Vagina (tissue), 2 donors: ENCODE measurements around the gene TSPAN6. TPM values are rescaled to one million over a fixed set of nuclear protein-coding genes. Genes with fewer than 3 reads are reported as not detected.

Experiments
- DNase-seq, 2 donors: peaks; one replicate each; pipeline ENCODE4 v3.0.0-alpha.2; 2017; ENCODE audit errors: extremely low spot score in 2 of 2
- H3K27ac ChIP-seq: fragments of 200-600 bp; sonication (generic); one replicate; pipeline ENCODE4 v1.5.1; 2019
- H3K27me3 ChIP-seq: fragments of 200-600 bp; sonication (generic); one replicate; pipeline ENCODE4 v1.5.1; 2019
- H3K36me3 ChIP-seq, 2 donors: fragments of 200-600 bp; sonication (generic); one replicate each; pipeline ENCODE4 v1.5.1; 2017 to 2019
- H3K4me1 ChIP-seq: fragments of 200-600 bp; sonication (generic); one replicate; pipeline ENCODE4 v1.5.1; 2019
- H3K4me3 ChIP-seq, 2 donors: fragments of 200-600 bp; sonication (generic); 1 replicate in 1 of 2; 2 replicates in 1 of 2; pipeline ENCODE4 v1.5.1; 2016 to 2019
- H3K9me3 ChIP-seq: fragments of 200-600 bp; sonication (generic); one replicate; pipeline ENCODE4 v1.5.1; 2019
- POLR2A ChIP-seq, 2 donors: fragments of 450-650 bp; IDR thresholded peaks; one replicate each; pipeline ENCODE4 v1.6.1; 2017; ENCODE audit warnings: antibody characterized with exemption in 2 of 2, mild to moderate bottlenecking in 2 of 2, moderate library complexity in 2 of 2
- POLR2AphosphoS5 ChIP-seq, 2 donors: sonication (generic); formaldehyde crosslinking; IDR thresholded peaks; one replicate each; pipeline ENCODE4 v1.9.0; 2017; ENCODE audit warnings: antibody characterized with exemption in 2 of 2, mild to moderate bottlenecking in 2 of 2, low read depth in 1 of 2; ENCODE audit not compliant: insufficient read depth in 1 of 2
- intact Hi-C: fragments of 100-400 bp; cut with DNase I; formaldehyde crosslinking; loops from one replicate; pipeline ENCODE4 v1.15.1; 2023
- total RNA-seq: library from RNA; depleted of rRNA; stranded (reverse); fragments of >200 nt; gene quantifications from one replicate; pipeline ENCODE4 v1.2.3, GENCODE V29; 2016
- TF ChIP-seq, protein P1 (sequence below), 3 experiments: fragments of 450-650 bp in 2 of 3; fragments of 200-600 bp in 1 of 3; sonication (generic) in 1 of 3; IDR thresholded peaks; one replicate each; pipeline ENCODE4 v1.5.1; 2017 to 2019; ENCODE audit warnings: antibody characterized with exemption in 3 of 3, mild to moderate bottlenecking in 2 of 3, moderate library complexity in 2 of 3

Gene TSPAN6
- total RNA-seq, 1 donor from 2014 or later: 19.6 TPM

DNA sequence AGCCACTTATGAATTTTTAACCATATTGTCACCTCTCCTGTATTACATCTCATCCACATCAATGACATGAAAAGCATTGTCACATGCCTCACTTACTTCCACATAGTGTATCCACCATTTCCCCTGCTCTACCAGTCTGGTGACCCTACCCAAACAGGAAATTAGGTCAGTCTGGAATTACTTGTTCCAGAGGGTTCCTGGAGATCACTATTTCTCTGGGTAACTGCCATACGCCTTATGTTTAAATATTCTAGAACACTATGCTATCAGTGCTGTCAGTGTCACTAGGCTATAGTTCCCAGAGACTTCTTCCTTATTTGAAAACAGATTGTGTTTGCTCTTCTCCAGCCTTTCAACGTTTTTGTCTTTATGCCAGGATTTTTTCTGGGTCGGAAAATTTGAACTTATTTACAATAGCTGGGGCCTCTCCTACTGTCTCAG is 22.4 kb upstream of the TSPAN6 start:
- TF ChIP-seq, protein P1, sequence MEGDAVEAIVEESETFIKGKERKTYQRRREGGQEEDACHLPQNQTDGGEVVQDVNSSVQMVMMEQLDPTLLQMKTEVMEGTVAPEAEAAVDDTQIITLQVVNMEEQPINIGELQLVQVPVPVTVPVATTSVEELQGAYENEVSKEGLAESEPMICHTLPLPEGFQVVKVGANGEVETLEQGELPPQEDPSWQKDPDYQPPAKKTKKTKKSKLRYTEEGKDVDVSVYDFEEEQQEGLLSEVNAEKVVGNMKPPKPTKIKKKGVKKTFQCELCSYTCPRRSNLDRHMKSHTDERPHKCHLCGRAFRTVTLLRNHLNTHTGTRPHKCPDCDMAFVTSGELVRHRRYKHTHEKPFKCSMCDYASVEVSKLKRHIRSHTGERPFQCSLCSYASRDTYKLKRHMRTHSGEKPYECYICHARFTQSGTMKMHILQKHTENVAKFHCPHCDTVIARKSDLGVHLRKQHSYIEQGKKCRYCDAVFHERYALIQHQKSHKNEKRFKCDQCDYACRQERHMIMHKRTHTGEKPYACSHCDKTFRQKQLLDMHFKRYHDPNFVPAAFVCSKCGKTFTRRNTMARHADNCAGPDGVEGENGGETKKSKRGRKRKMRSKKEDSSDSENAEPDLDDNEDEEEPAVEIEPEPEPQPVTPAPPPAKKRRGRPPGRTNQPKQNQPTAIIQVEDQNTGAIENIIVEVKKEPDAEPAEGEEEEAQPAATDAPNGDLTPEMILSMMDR (IDR thresholded peaks at IDR 0.05): no peak
- Histone ChIP-seq H3K4me3 (no peak overlapping the region), H3K36me3 (no peaks in the 10 kb centered on the region), H3K9me3 (no peaks in the 10 kb centered on the region), H3K4me1 (no peaks in the 10 kb centered on the region), H3K27ac (no peak overlapping the region), H3K27me3 (no peaks in the 10 kb centered on the region)
- DNase-seq: peak in 1 of 2 donors; percentile 25
- intact Hi-C loops: no loop called here

DNA sequence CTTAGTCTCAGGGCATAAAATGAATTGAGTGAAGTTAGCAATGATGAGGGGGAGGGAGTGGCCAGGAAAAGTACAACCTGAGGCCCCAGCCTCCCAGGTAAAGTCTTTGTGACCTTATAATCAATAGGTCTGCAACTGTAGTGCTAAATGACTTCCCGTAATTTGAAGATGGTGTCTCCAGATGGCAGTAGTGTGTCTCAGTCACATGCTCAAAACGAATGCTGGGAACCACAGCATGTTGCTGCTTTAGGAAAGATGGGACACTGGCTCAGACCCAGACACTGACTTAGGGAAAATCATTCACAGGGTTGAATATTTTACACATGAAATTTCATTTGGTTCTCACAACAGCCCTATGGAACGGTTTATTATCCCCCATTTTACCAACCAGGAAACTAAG is 17.7 kb upstream of the TSPAN6 start:
- no peaks in the 10 kb centered on the region for H3K27me3 ChIP-seq
- H3K27ac ChIP-seq: no peak overlapping the region
- H3K4me1 ChIP-seq: peaks cover 9% of the 10 kb centered on the region
- H3K36me3 ChIP-seq: no peaks in the 10 kb centered on the region
- no peak overlapping the region for H3K4me3 ChIP-seq
- TF ChIP-seq, protein P1 (IDR thresholded peaks at IDR 0.05): no peak
- TF ChIP-seq POLR2AphosphoS5 (IDR thresholded peaks at IDR 0.05; ENCODE audit: insufficient read depth in 1 of 2, low read depth in 1 of 2) (no peak), POLR2A (IDR thresholded peaks at IDR 0.05) (no peak)
- H3K9me3 ChIP-seq: no peaks in the 10 kb centered on the region
- intact Hi-C loops: no loop called here
- no peak for DNase-seq

DNA sequence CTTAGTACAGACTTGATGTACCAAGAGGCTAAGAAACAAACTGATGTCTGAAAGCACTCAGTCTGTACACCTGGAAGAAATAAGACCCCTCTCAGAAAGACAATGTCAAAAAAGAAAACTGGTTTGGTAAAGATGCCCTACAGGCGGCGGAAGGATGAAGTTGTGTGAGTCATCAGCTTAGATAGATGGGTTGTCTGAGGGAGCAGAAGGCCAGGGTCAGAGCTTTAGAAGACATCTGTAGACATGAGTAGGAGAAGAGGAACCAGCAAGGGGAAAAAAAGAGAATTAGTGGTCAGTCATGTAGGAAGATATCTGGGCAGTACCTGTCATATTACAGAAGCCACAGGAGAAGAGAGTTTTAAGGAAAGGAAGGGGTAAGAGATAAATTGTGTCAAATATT is 15.7 kb upstream of the TSPAN6 start:
- Histone ChIP-seq H3K4me3 (no peak overlapping the region), H3K4me1 (peaks cover 24% of the 10 kb centered on the region), H3K36me3 (no peaks in the 10 kb centered on the region), H3K9me3 (no peaks in the 10 kb centered on the region), H3K27me3 (no peaks in the 10 kb centered on the region), H3K27ac (no peak overlapping the region)
- intact Hi-C loops: no loop called here
- TF ChIP-seq, protein P1 (IDR thresholded peaks at IDR 0.05): no peak
- no peak for TF ChIP-seq POLR2A (IDR thresholded peaks at IDR 0.05)
- no peak for TF ChIP-seq POLR2AphosphoS5 (IDR thresholded peaks at IDR 0.05; ENCODE audit: insufficient read depth in 1 of 2, low read depth in 1 of 2)
- DNase-seq: no peak

DNA sequence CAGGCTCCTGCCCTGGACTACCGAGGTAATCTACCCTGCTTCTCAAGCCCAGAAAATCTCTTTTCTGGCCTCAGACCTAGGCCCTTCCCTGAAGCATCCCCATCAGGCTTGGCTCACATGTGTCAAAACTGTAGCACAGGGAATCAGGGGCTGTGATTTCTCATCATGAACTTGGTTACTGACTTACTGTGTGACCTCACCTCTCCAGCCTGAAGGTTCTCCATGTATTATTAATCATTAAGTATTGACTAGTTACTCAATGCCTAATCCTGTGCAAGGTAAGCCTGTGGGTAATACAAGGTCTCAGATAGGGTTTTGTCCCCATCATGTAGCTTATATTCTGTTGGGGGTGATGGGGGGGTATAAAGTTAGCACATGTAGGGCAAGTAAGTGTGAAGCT is 14.2 kb upstream of the TSPAN6 start:
- Histone ChIP-seq H3K4me3 (no peak overlapping the region), H3K4me1 (peaks cover 24% of the 10 kb centered on the region), H3K9me3 (no peaks in the 10 kb centered on the region), H3K36me3 (no peaks in the 10 kb centered on the region), H3K27me3 (no peaks in the 10 kb centered on the region), H3K27ac (peak overlapping the region; percentile 77)
- no peak for DNase-seq
- intact Hi-C loops: no loop called here
- TF ChIP-seq, protein P1 (IDR thresholded peaks at IDR 0.05): no peak
- TF ChIP-seq POLR2A (IDR thresholded peaks at IDR 0.05) (no peak), POLR2AphosphoS5 (IDR thresholded peaks at IDR 0.05; ENCODE audit: insufficient read depth in 1 of 2, low read depth in 1 of 2) (no peak)

DNA sequence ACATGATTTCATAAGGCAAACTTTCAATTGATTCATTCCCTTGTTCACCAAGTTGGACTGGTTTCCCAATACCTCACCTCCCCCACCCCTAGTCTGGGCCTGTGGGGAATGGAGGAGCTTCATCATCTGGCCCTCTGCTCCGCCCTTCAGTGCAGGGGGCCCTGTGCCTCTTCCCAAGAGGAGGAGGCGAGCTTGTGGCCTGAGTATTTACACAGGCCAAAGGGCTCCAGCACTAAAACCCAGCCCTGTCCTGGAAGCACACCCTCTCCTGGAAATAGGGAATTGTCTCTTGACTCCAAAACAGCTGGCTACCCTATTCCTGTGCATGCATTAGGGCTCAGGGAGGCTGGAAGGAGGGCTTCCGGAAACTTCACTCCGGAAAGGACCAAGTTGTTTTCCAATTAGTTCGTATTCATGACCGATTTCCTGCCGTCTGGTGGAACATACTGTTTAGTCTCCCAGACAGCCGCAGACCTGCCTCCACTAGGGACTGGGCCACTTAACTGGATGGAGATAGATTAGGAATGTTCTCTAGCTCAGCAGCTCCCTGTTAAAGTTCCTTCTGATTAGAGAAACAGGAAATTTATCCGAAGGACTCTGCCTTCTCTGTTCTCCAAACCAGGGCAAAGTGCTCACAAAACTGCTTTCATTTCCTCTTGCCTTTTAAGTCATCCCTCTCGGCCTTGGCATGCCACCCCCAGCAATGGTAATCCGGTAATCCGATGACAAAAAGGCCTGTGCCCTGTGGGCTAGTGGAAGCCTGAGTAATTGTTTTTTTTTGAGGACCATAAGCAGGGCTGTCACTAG is 13.1 kb upstream of the TSPAN6 start:
- Histone ChIP-seq H3K27ac (peak overlapping the region; percentile 77), H3K4me1 (peaks cover 24% of the 10 kb centered on the region), H3K9me3 (no peaks in the 10 kb centered on the region), H3K4me3 (no peak overlapping the region), H3K27me3 (no peaks in the 10 kb centered on the region), H3K36me3 (no peaks in the 10 kb centered on the region)
- TF ChIP-seq POLR2AphosphoS5 (IDR thresholded peaks at IDR 0.05; ENCODE audit: insufficient read depth in 1 of 2, low read depth in 1 of 2) (peak; percentile 20 to 77), POLR2A (IDR thresholded peaks at IDR 0.05) (no peak)
- DNase-seq: peak in 1 of 2 donors; percentile 94
- intact Hi-C loops: no loop called here
